ENCODE measurements around the gene POLD4. TPM values are rescaled to one million over a fixed set of nuclear protein-coding genes. Genes with fewer than 3 reads are reported as not detected.
A peak's percentile ranks its signal among the peaks of the same experiment; 100 is the strongest.

The POLD4 gene
- total and polyA plus RNA-seq, 2 of the 13 experiments (the other 11 are each of a cell fraction or from before 2014, with no cell fraction given): 10.5 to 27.4 TPM

- no peak for TF ChIP-seq ATF2 (CRISPR knock-in tag; IDR thresholded peaks at IDR 0.05)
- TF ChIP-seq ZKSCAN8 (CRISPR knock-in tag; IDR thresholded peaks at IDR 0.05; ENCODE audit: borderline replicate concordance): no peak
- TF ChIP-seq PHF21A (CRISPR knock-in tag; IDR thresholded peaks at IDR 0.05): peak; percentile 77
- TF ChIP-seq NCOR1 (IDR thresholded peaks at IDR 0.05; ENCODE audit: borderline replicate concordance, low read length): no peak; the same call in 1 of the 2 replicates
- TF ChIP-seq ZNF768 (CRISPR knock-in tag; IDR thresholded peaks at IDR 0.05): 0 out of 2 replicates have a peak, but pooled peaks have one; percentile 8
- no peak for TF ChIP-seq ZNF615 (CRISPR knock-in tag; IDR thresholded peaks at IDR 0.05; ENCODE audit: borderline replicate concordance)
- TF ChIP-seq, protein P1, sequence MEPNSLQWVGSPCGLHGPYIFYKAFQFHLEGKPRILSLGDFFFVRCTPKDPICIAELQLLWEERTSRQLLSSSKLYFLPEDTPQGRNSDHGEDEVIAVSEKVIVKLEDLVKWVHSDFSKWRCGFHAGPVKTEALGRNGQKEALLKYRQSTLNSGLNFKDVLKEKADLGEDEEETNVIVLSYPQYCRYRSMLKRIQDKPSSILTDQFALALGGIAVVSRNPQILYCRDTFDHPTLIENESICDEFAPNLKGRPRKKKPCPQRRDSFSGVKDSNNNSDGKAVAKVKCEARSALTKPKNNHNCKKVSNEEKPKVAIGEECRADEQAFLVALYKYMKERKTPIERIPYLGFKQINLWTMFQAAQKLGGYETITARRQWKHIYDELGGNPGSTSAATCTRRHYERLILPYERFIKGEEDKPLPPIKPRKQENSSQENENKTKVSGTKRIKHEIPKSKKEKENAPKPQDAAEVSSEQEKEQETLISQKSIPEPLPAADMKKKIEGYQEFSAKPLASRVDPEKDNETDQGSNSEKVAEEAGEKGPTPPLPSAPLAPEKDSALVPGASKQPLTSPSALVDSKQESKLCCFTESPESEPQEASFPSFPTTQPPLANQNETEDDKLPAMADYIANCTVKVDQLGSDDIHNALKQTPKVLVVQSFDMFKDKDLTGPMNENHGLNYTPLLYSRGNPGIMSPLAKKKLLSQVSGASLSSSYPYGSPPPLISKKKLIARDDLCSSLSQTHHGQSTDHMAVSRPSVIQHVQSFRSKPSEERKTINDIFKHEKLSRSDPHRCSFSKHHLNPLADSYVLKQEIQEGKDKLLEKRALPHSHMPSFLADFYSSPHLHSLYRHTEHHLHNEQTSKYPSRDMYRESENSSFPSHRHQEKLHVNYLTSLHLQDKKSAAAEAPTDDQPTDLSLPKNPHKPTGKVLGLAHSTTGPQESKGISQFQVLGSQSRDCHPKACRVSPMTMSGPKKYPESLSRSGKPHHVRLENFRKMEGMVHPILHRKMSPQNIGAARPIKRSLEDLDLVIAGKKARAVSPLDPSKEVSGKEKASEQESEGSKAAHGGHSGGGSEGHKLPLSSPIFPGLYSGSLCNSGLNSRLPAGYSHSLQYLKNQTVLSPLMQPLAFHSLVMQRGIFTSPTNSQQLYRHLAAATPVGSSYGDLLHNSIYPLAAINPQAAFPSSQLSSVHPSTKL (CRISPR knock-in tag; IDR thresholded peaks at IDR 0.05): no peak; the same call in 1 of the 2 replicates
- no peak for TF ChIP-seq SMC3 (IDR thresholded peaks at IDR 0.05; ENCODE audit: low read length)
- no peak for TF ChIP-seq SNRNP70 (IDR thresholded peaks at IDR 0.05; ENCODE audit: low read depth, low read length)
- no peak for TF ChIP-seq MAF1 (CRISPR knock-in tag; IDR thresholded peaks at IDR 0.05; ENCODE audit: borderline replicate concordance)
- TF ChIP-seq, protein P2, sequence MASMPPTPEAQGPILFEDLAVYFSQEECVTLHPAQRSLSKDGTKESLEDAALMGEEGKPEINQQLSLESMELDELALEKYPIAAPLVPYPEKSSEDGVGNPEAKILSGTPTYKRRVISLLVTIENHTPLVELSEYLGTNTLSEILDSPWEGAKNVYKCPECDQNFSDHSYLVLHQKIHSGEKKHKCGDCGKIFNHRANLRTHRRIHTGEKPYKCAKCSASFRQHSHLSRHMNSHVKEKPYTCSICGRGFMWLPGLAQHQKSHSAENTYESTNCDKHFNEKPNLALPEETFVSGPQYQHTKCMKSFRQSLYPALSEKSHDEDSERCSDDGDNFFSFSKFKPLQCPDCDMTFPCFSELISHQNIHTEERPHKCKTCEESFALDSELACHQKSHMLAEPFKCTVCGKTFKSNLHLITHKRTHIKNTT (CRISPR knock-in tag; IDR thresholded peaks at IDR 0.05): no peak
- no peak for TF ChIP-seq NFKB2 (CRISPR knock-in tag; IDR thresholded peaks at IDR 0.05; ENCODE audit: borderline replicate concordance)
- no peak for TF ChIP-seq HNRNPUL1 (IDR thresholded peaks at IDR 0.05; ENCODE audit: low read depth, low read length)
- TF ChIP-seq ZNF878 (CRISPR knock-in tag; IDR thresholded peaks at IDR 0.05): no peak
- TF ChIP-seq ZNF205 (CRISPR knock-in tag; IDR thresholded peaks at IDR 0.05): no peak
- TF ChIP-seq ETV5 (CRISPR knock-in tag; IDR thresholded peaks at IDR 0.05; ENCODE audit: borderline replicate concordance): peak; percentile 66
- TF ChIP-seq RBAK (CRISPR knock-in tag; IDR thresholded peaks at IDR 0.05): no peak
- no peak for TF ChIP-seq ZNF354B (CRISPR knock-in tag; IDR thresholded peaks at IDR 0.05)
- peak in 1 of 2 experiments; percentile 28; a peak in 1 of 4 replicates for TF ChIP-seq HMGXB4 (CRISPR knock-in tag; IDR thresholded peaks at IDR 0.05; ENCODE audit: borderline replicate concordance in 1 of 2, low read depth in 1 of 2)
- TF ChIP-seq DPF2 (CRISPR knock-in tag; IDR thresholded peaks at IDR 0.05; ENCODE audit: borderline replicate concordance, low read depth): no peak
- no peak for TF ChIP-seq ZNF230 (CRISPR knock-in tag; IDR thresholded peaks at IDR 0.05)
- peak; percentile 64 for TF ChIP-seq HOXD1 (CRISPR knock-in tag; IDR thresholded peaks at IDR 0.05)
These were observed at the start of gene POLD4 (continued) for GRCh38 chr11:67353317-67354074.
